Trophoblast cell (in vitro differentiated cells and primary cell): ENCODE measurements around the gene KRT15.
A peak's percentile ranks its signal among the peaks of the same experiment; 100 is the strongest.

Experiments
- DNase-seq, 2 donors: peaks; one replicate each; pipeline ENCODE4 v3.0.0-alpha.2; 2016
- H2AFZ ChIP-seq: 2 replicates; pipeline ENCODE4 v1.6.1; 2013; ENCODE audit warnings: low read length, moderate library complexity, mild to moderate bottlenecking; ENCODE audit not compliant: insufficient read depth, poor library complexity
- H2AK5ac ChIP-seq: 2 replicates; pipeline ENCODE4 v1.6.1; 2013; ENCODE audit warnings: mild to moderate bottlenecking, low read length
- H2BK120ac ChIP-seq: 2 replicates; pipeline ENCODE4 v1.6.1; 2013; ENCODE audit warnings: low read length, mild to moderate bottlenecking, moderate library complexity; ENCODE audit not compliant: insufficient read depth, poor library complexity
- H2BK12ac ChIP-seq: 2 replicates; pipeline ENCODE4 v1.6.1; 2013; ENCODE audit warnings: mild to moderate bottlenecking, low read length, moderate library complexity
- H2BK5ac ChIP-seq: 2 replicates; pipeline ENCODE4 v1.6.1; 2013; ENCODE audit warnings: low read length, low read depth, moderate library complexity, mild to moderate bottlenecking; ENCODE audit not compliant: poor library complexity
- H3K14ac ChIP-seq: 2 replicates; pipeline ENCODE4 v1.6.1; 2013; ENCODE audit warnings: mild to moderate bottlenecking, low read length
- H3K18ac ChIP-seq: 2 replicates; pipeline ENCODE4 v1.6.1; 2013; ENCODE audit warnings: mild to moderate bottlenecking, low read length
- H3K23ac ChIP-seq: 2 replicates; pipeline ENCODE4 v1.6.1; 2013; ENCODE audit warnings: low read length
- H3K27ac ChIP-seq: 2 replicates; pipeline ENCODE4 v1.5.1; 2013; ENCODE audit warnings: low read depth, mild to moderate bottlenecking, inconsistent platforms, low read length, moderate library complexity
- H3K27me3 ChIP-seq: 2 replicates; pipeline ENCODE4 v1.6.1; 2013; ENCODE audit warnings: inconsistent platforms, mild to moderate bottlenecking, low read length, moderate library complexity; ENCODE audit not compliant: insufficient read depth
- H3K36me3 ChIP-seq, 2 experiments: 1 replicate in 1 of 2; 2 replicates in 1 of 2; pipeline ENCODE4 v1.6.1; 2013; ENCODE audit warnings: low read length in 2 of 2, mild to moderate bottlenecking in 2 of 2, moderate library complexity in 1 of 2; ENCODE audit not compliant: insufficient read depth in 2 of 2, control insufficient read depth in 1 of 2
- H3K4ac ChIP-seq: 2 replicates; pipeline ENCODE4 v1.6.1; 2013; ENCODE audit warnings: low read depth, mild to moderate bottlenecking, low read length, moderate library complexity
- H3K4me1 ChIP-seq, 2 experiments: 1 replicate in 1 of 2; 2 replicates in 1 of 2; pipeline ENCODE4 v1.6.1; 2013; ENCODE audit warnings: low read length in 2 of 2, mild to moderate bottlenecking in 2 of 2, moderate library complexity in 1 of 2; ENCODE audit not compliant: insufficient read depth in 2 of 2, control insufficient read depth in 1 of 2
- H3K4me2 ChIP-seq: 2 replicates; pipeline ENCODE4 v1.6.1; 2013; ENCODE audit warnings: inconsistent platforms, mild to moderate bottlenecking, low read length, moderate library complexity
- H3K4me3 ChIP-seq: 2 replicates; pipeline ENCODE4 v1.5.1; 2013; ENCODE audit warnings: mild to moderate bottlenecking, low read depth, low read length, inconsistent platforms
- H3K79me1 ChIP-seq: one replicate; pipeline ENCODE4 v1.6.1; 2013; ENCODE audit warnings: low read length
- H3K79me2 ChIP-seq: 2 replicates; pipeline ENCODE4 v1.6.1; 2013; ENCODE audit warnings: low read length, mild to moderate bottlenecking; ENCODE audit not compliant: control insufficient read depth, insufficient read depth, poor library complexity
- H3K9ac ChIP-seq: 2 replicates; pipeline ENCODE4 v1.6.1; 2013; ENCODE audit warnings: mild to moderate bottlenecking, low read length
- H3K9me3 ChIP-seq: 2 replicates; pipeline ENCODE4 v1.6.1; 2013; ENCODE audit warnings: low read depth, mild to moderate bottlenecking, control low read depth, inconsistent platforms, low read length; ENCODE audit not compliant: insufficient read depth
- H4K12ac ChIP-seq: 2 replicates; pipeline ENCODE4 v1.6.1; 2013; ENCODE audit warnings: low read depth, mild to moderate bottlenecking, low read length, moderate library complexity
- H4K8ac ChIP-seq: 2 replicates; pipeline ENCODE4 v1.6.1; 2013; ENCODE audit warnings: low read depth, mild to moderate bottlenecking, low read length, moderate library complexity
- H4K91ac ChIP-seq: one replicate; pipeline ENCODE4 v1.6.1; 2013; ENCODE audit warnings: low read depth, mild to moderate bottlenecking, low read length, moderate library complexity
- WGBS: extraction: QIAGEN DNeasy Blood & Tissue Kit; methylation state at CpG from one replicate; pipeline ENCODE4 v1.1.7; 2013; ENCODE audit warnings: missing lambda C conversion rate; ENCODE audit not compliant: insufficient read length, insufficient coverage; ENCODE audit errors: extremely low coverage; 5-methylcytosine and 5-hydroxymethylcytosine counted together

The KRT15 gene

GRCh38 chr17:41533613-41534012 is 14.9 kb upstream of the KRT15 start:
- Histone ChIP-seq H3K79me2 (peaks cover 9% of the 10 kb centered on the region), H2BK12ac (peak overlapping the region; percentile 9), H3K4ac (no peak overlapping the region), H2AFZ (no peak overlapping the region), H3K79me1 (peaks cover 39% of the 10 kb centered on the region), H2BK120ac (peak overlapping the region; percentile 23), H3K27ac (no peak overlapping the region), H3K4me2 (no peak overlapping the region), H3K18ac (no peak overlapping the region), H3K4me3 (no peak overlapping the region), H4K8ac (no peak overlapping the region), H3K27me3 (no peaks in the 10 kb centered on the region), H3K14ac (no peak overlapping the region), H3K23ac (no peak overlapping the region), H4K12ac (no peak overlapping the region), H2AK5ac (peak overlapping the region; percentile 16), H4K91ac (peak overlapping the region; percentile 65), H3K9ac (no peak overlapping the region), H3K9me3 (no peaks in the 10 kb centered on the region), H3K36me3 (no peaks in the 10 kb centered on the region), H3K4me1 (peaks cover 60 to 65% of the 10 kb centered on the region in 2 experiments), H2BK5ac (no peak overlapping the region)
- no peak for DNase-seq
- no CpG with 5 or more reads among the region's 7 CpGs for WGBS

GRCh38 chr17:41532947-41533570 is 14.4 kb upstream of the KRT15 start:
- Histone ChIP-seq H2AFZ (no peak overlapping the region), H3K23ac (no peak overlapping the region), H2BK12ac (peak overlapping the region; percentile 51), H4K8ac (no peak overlapping the region), H3K4me1 (peaks cover 56 to 63% of the 10 kb centered on the region in 2 experiments), H3K14ac (no peak overlapping the region), H4K12ac (no peak overlapping the region), H3K79me1 (peaks cover 43% of the 10 kb centered on the region), H3K18ac (no peak overlapping the region), H2AK5ac (peak overlapping the region; percentile 16), H3K9ac (no peak overlapping the region), H3K4me3 (no peak overlapping the region), H4K91ac (peak overlapping the region; percentile 65), H3K79me2 (peaks cover 9% of the 10 kb centered on the region), H3K27ac (no peak overlapping the region), H3K36me3 (no peaks in the 10 kb centered on the region), H3K9me3 (no peaks in the 10 kb centered on the region), H3K4ac (no peak overlapping the region), H2BK120ac (peak overlapping the region; percentile 23), H3K4me2 (no peak overlapping the region), H3K27me3 (no peaks in the 10 kb centered on the region), H2BK5ac (no peak overlapping the region)
- WGBS, result no CpG with 5 or more reads among the region's 9 CpGs
- DNase-seq, result no peak

GRCh38 chr17:41531993-41532392 is 13.3 kb upstream of the KRT15 start:
- H3K79me2 ChIP-seq, result peaks cover 17% of the 10 kb centered on the region
- no CpG with 5 or more reads among the region's 1 CpG for WGBS
- peak overlapping the region; percentile 15 for H4K91ac ChIP-seq

GRCh38 chr17:41530062-41531048 is 11.7 kb upstream of the KRT15 start:
- Histone ChIP-seq H3K4ac (peak overlapping the region; percentile 77), H4K91ac (peak overlapping the region; percentile 96), H3K4me1 (peaks cover 31 to 42% of the 10 kb centered on the region in 2 experiments), H3K27ac (peak overlapping the region; percentile 92), H2BK12ac (peak overlapping the region; percentile 91), H3K79me2 (peaks cover 18% of the 10 kb centered on the region), H3K79me1 (peaks cover 34% of the 10 kb centered on the region), H3K27me3 (no peaks in the 10 kb centered on the region), H3K9me3 (no peaks in the 10 kb centered on the region), H4K8ac (peak overlapping the region; percentile 73), H3K9ac (no peak overlapping the region), H3K14ac (peak overlapping the region; percentile 81), H2AFZ (peak overlapping the region; percentile 24), H2AK5ac (peak overlapping the region; percentile 93), H3K23ac (no peak overlapping the region), H2BK120ac (peak overlapping the region; percentile 91), H4K12ac (no peak overlapping the region), H3K36me3 (peaks cover 2 to 5% of the 10 kb centered on the region in 2 experiments), H2BK5ac (peak overlapping the region; percentile 94), H3K4me2 (peak overlapping the region; percentile 41), H3K4me3 (no peak overlapping the region), H3K18ac (peak overlapping the region; percentile 89)
- DNase-seq, result peak; percentile 93 to 96
- no CpG with 5 or more reads among the region's 8 CpGs for WGBS

More at GRCh38 chr17:41531993-41532392, 13.3 kb upstream of the KRT15 start:
- Histone ChIP-seq H4K12ac (no peak overlapping the region), H3K4ac (peak overlapping the region; percentile 6), H3K36me3 (peaks cover 0 to 1% of the 10 kb centered on the region in 2 experiments), H2BK12ac (peak overlapping the region; percentile 55), H3K9ac (no peak overlapping the region), H3K23ac (no peak overlapping the region), H2BK5ac (no peak overlapping the region), H4K8ac (no peak overlapping the region), H2BK120ac (peak overlapping the region; percentile 50), H3K27me3 (no peaks in the 10 kb centered on the region), H3K79me1 (peaks cover 48% of the 10 kb centered on the region), H2AK5ac (peak overlapping the region; percentile 25), H3K27ac (no peak overlapping the region), H3K4me1 (peaks cover 47 to 54% of the 10 kb centered on the region in 2 experiments), H2AFZ (no peak overlapping the region), H3K18ac (peak overlapping the region; percentile 36), H3K4me2 (no peak overlapping the region), H3K4me3 (no peak overlapping the region), H3K14ac (peak overlapping the region; percentile 16), H3K9me3 (no peaks in the 10 kb centered on the region)
- no peak for DNase-seq
